ENCODE results near the gene LRRFIP1. TPM values are rescaled to one million over a fixed set of nuclear protein-coding genes. Genes with fewer than 3 reads are reported as not detected.
"Not testable (repeated sequence)": the region's sequence is repeated elsewhere in the genome, so short reads cannot be mapped to it uniquely, and the experiment has no call there.

Gene LRRFIP1
- total RNA-seq, 4 donors from 2014 or later: 84.9 to 152 (median 120) TPM

DNA sequence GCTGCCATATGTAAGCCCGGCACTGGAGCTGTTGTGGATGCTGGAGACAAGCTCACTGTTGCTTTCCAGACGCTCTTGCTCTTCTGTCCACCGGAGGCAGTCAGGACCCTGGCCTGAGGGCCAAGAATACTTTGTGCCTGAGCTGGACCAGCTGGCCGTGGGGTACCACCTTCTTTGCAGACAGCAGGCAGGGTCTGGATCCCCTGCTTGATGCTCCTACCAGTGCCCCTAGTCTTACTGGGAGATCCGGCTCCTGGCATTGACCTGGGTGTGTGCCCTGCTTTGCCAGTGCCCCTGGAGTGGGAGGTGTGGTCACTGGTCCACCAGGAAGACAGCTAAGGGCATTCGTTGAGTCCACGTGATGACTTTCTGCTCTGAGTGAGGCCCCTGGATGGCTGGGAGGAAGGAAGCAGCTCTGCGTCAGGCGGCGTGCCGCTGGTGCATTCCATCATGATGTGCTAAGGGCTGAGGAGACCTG is 59.3 kb downstream of the LRRFIP1 start:
- 77 to 90% methylated on average over 4 to 5 of the region's 11 CpGs for WGBS, 2 donors
- Histone ChIP-seq H3K36me3 (no peaks in the 10 kb centered on the region), H3K27ac (peak overlapping the region; percentile 73 to 97 (median 96)), H3K27me3 (no peaks in the 10 kb centered on the region), H3K9me3 (no peaks in the 10 kb centered on the region), H3K4me1 (peaks cover 38 to 70% (median 42%) of the 10 kb centered on the region in 3 donors), H3K4me3 (no peak overlapping the region)
- intact Hi-C loops (cut with DNase I): no loop called here
- no peak for DNase-seq
- TF ChIP-seq POLR2A (IDR thresholded peaks at IDR 0.05): no peak
- no peak for TF ChIP-seq CTCF (IDR thresholded peaks at IDR 0.05)

DNA sequence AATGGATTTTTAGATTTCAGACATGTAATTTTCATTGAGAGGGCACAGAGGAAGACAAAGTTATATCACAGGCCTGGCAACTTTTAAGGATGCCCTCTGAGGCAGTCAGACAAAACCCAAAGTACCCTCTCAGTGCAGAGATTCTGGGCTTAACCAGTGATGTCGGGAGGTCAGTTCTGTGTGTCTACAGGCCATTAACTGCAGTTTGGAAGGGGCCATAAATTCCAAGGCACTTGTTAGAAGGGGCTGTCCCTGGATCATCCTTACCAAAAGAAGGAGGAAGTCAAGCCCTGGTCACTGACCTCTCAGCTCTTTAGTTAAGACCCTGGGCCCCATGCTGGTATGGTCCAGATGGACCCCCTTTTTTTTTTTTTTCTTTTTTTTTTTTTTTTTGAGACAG is 60.7 kb downstream of the LRRFIP1 start:
- H3K4me1 ChIP-seq: peaks cover 38 to 61% (median 42%) of the 10 kb centered on the region in 3 donors
- H3K27me3 ChIP-seq: no peaks in the 10 kb centered on the region
- DNase-seq: no peak
- intact Hi-C loops (cut with DNase I): no loop called here
- no peaks in the 10 kb centered on the region for H3K9me3 ChIP-seq
- no peak overlapping the region for H3K4me3 ChIP-seq
- H3K27ac ChIP-seq: peak overlapping the region; percentile 73 to 97 (median 96)
- no peaks in the 10 kb centered on the region for H3K36me3 ChIP-seq
- WGBS, 2 donors: 29 to 64% methylated on average over 1 of the region's 1 CpG
- TF ChIP-seq POLR2A (IDR thresholded peaks at IDR 0.05): no peak

- H3K9me3 ChIP-seq; H3K4me3 ChIP-seq; H3K36me3 ChIP-seq; DNase-seq; H3K27me3 ChIP-seq; intact Hi-C loops (cut with DNase I): not testable (repeated sequence)
- Histone ChIP-seq H3K27ac (peak overlapping the region; percentile 73 to 97 (median 96)), H3K4me1 (peaks cover 41 to 61% (median 43%) of the 10 kb centered on the region in 3 donors)
- 84 to 87% methylated on average over 3 to 6 of the region's 6 CpGs for WGBS, 2 donors
Measured at GRCh38 chr2:237688541-237688940, 61.2 kb downstream of the LRRFIP1 start.

DNA sequence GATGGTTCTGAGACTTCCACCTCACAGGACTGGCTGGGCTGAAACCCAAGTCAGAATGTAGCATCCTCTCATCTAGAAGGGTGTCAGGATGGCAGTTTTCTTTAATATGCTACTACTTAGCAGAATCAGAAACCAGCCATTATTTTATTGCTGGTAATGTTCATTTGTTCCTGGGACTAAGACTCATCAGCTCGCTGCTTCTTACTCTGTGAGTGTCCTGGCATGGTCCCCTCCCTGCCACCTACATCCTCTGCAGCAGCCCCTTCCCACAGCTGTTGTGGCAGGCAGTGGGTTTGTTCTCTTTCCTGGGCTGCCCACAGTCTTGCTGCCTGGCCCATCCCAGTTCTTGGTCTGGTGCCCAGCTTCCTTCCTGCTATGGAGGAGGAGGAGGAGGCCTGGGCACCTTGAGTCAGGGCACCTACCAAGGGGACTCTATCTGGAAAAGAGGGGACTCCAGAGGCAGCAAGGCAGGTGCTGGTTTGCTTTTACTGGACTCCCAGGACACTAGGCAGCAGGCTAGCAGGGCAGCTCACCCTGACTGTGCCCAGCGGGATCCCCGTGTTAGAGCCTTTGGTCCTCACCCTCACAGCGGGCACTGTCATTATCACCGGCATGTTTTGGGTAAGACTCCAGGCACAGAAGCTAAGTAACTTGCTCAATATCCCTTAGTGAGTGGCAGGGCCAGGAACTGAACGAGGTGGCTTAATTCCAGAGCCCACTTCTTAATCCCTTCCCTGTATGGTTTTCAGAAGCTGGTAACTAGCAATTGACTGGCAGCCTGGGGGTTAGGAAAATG is 62.1 kb downstream of the LRRFIP1 start:
- whole genome bisulfite sequencing, 2 donors: 33 to 69% methylated on average over 1 of the region's 6 CpGs
- no peak for DNase-seq

DNA sequence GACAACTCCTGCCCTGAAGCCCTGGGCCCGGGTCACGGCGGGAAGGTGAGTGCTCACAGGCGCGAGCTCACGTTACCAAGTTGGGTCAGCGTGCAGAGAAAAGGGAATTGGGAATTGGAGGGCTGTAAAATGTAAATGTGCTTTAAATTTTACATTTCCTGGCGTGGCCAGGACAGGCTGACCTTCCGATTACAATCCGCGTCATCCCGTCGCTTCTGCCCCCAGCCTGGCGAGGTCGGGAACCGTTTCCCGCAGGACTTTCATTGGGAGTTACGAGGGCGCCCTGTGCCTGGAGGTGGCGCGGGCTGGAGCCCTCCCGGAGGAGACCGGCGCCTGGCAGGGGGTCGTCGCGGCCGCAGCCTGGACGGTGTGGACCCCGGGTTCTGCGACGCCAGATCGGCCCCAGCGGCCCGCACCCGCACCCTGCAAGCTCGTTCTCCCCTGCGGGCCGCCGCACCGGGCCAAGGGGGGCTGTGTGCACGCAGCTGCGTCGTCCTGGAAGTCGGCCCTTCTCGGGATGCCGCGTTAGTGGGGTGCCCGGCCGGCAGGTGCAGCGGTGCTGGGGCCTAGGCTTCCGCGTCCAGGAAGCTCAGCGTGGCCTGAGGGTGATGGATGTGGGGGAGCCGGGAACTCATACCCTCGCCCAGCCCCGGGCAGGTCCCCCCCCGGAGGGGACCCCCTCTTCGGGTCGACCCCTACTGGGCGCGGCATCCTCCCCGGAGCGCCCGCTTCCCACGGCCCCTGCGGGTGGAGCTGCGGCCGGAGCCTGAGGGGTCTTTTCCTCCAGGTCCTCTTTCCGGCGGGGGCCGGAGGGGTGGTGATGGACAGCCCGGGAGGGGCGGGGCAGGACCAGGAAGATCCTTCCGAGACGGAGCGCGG is 63.9 kb downstream of the LRRFIP1 start:
- H3K27me3 ChIP-seq: no peaks in the 10 kb centered on the region
- no peaks in the 10 kb centered on the region for H3K36me3 ChIP-seq
- TF ChIP-seq POLR2A (IDR thresholded peaks at IDR 0.05): peak in 1 of 4 donors; percentile 31
- TF ChIP-seq CTCF (IDR thresholded peaks at IDR 0.05): peak in 1 of 6 experiments; percentile 2
- peak overlapping the region; percentile 88 to 99 (median 97) for H3K27ac ChIP-seq
- H3K9me3 ChIP-seq: no peaks in the 10 kb centered on the region
- peaks cover 64 to 86% (median 71%) of the 10 kb centered on the region in 3 donors for H3K4me1 ChIP-seq
- DNase-seq: no peak
- WGBS, 2 donors: 13% methylated on average over 7 of the region's 78 CpGs; no CpG with 5 or more reads in 1 of the 2 donors
- peak overlapping the region; percentile 80 to 95 (median 92) for H3K4me3 ChIP-seq
- intact Hi-C loops (cut with DNase I): no loop called here

More for the DNA sequence above, 62.1 kb downstream of the LRRFIP1 start:
- Histone ChIP-seq H3K36me3 (no peaks in the 10 kb centered on the region), H3K4me3 (no peak overlapping the region), H3K4me1 (peaks cover 51 to 68% (median 53%) of the 10 kb centered on the region in 3 donors), H3K27ac (peak overlapping the region; percentile 25 to 97 (median 96)), H3K9me3 (no peaks in the 10 kb centered on the region), H3K27me3 (no peaks in the 10 kb centered on the region)
- intact Hi-C loops (cut with DNase I): no loop called here
- no peak for TF ChIP-seq CTCF (IDR thresholded peaks at IDR 0.05)
- TF ChIP-seq POLR2A (IDR thresholded peaks at IDR 0.05): no peak

All from esophagus squamous epithelium (tissue), 5 donors.